Measurements from ENCODE around the gene OTULIN.

The OTULIN gene

GRCh38 chr5:14723701-14724132, 59.2 kb downstream of the OTULIN start:
- DNase-seq: no peak

GRCh38 chr5:14724633-14725032, 60.1 kb downstream of the OTULIN start:
- no peak for DNase-seq

- no peak for DNase-seq
Measured at GRCh38 chr5:14726066-14726838, 61.7 kb downstream of the OTULIN start.

- DNase-seq: peak; percentile 44 to 84
Measured at GRCh38 chr5:14727428-14727865, 62.9 kb downstream of the OTULIN start.

GRCh38 chr5:14727928-14728458, 63.5 kb downstream of the OTULIN start:
- DNase-seq: no peak

- no peak for DNase-seq
Measured at GRCh38 chr5:14728459-14728938, 64.0 kb downstream of the OTULIN start.

GRCh38 chr5:14729448-14730385, 65.2 kb downstream of the OTULIN start:
- DNase-seq: no peak

GRCh38 chr5:14730466-14730865, 65.9 kb downstream of the OTULIN start:
- DNase-seq: no peak

- DNase-seq: no peak
Measured at GRCh38 chr5:14730881-14731280, 66.4 kb downstream of the OTULIN start.

GRCh38 chr5:14732991-14733390, 68.5 kb downstream of the OTULIN start:
- DNase-seq: no peak

- DNase-seq: no peak
Measured at GRCh38 chr5:14733661-14734060, 69.1 kb downstream of the OTULIN start.

- DNase-seq: no peak
Measured at GRCh38 chr5:14734396-14734795, 69.9 kb downstream of the OTULIN start.

- DNase-seq: no peak
Measured at GRCh38 chr5:14735944-14736343, 71.4 kb downstream of the OTULIN start.

GRCh38 chr5:14737291-14737690, 72.8 kb downstream of the OTULIN start:
- DNase-seq: no peak

- DNase-seq: no peak
Measured at GRCh38 chr5:14738050-14738449, 73.5 kb downstream of the OTULIN start.

GRCh38 chr5:14739538-14739937, 75.0 kb downstream of the OTULIN start:
- DNase-seq: peak; percentile 15 to 80

GRCh38 chr5:14739981-14740380, 75.5 kb downstream of the OTULIN start:
- no peak for DNase-seq

- no peak for DNase-seq
Measured at GRCh38 chr5:14741131-14741530, 76.6 kb downstream of the OTULIN start.

- no peak for DNase-seq
Measured at GRCh38 chr5:14741801-14742440, 77.4 kb downstream of the OTULIN start.

GRCh38 chr5:14742498-14742897, 78.0 kb downstream of the OTULIN start:
- DNase-seq: no peak

- no peak for DNase-seq
Measured at GRCh38 chr5:14743601-14744295, 79.2 kb downstream of the OTULIN start.
